Kidney tubule cell (primary cell): ENCODE results near the gene SMOC1.

Source experiments
- DNase-seq: peaks from one replicate; pipeline ENCODE4 v3.0.0-alpha.2; 2018; ENCODE audit warnings: low spot score

The SMOC1 gene

GRCh38 chr14:69980457-69981425 lies 101.5 kb downstream of the SMOC1 start:
- DNase-seq, result peak; percentile 33

- no peak for DNase-seq
These were observed 103.1 kb downstream of the SMOC1 start for GRCh38 chr14:69982220-69982839.

- no peak for DNase-seq
These were observed 103.7 kb downstream of the SMOC1 start for GRCh38 chr14:69982886-69983285.

GRCh38 chr14:69983317-69983716 lies 104.1 kb downstream of the SMOC1 start:
- DNase-seq, result no peak

- DNase-seq, result no peak
These were observed 106.2 kb downstream of the SMOC1 start for GRCh38 chr14:69985463-69985862.

GRCh38 chr14:69986336-69986735 lies 107.1 kb downstream of the SMOC1 start:
- no peak for DNase-seq

- DNase-seq, result no peak
These were observed 108.3 kb downstream of the SMOC1 start for GRCh38 chr14:69987406-69988121.

- no peak for DNase-seq
These were observed 109.8 kb downstream of the SMOC1 start for GRCh38 chr14:69988979-69989378.

- DNase-seq, result no peak
These were observed 110.4 kb downstream of the SMOC1 start for GRCh38 chr14:69989622-69990021.

GRCh38 chr14:69990323-69990722 lies 111.1 kb downstream of the SMOC1 start:
- no peak for DNase-seq

- no peak for DNase-seq
These were observed 112.2 kb downstream of the SMOC1 start for GRCh38 chr14:69991422-69991821.

GRCh38 chr14:69992564-69992963 lies 113.3 kb downstream of the SMOC1 start:
- no peak for DNase-seq

GRCh38 chr14:69993326-69993725 lies 114.1 kb downstream of the SMOC1 start:
- no peak for DNase-seq

- DNase-seq, result no peak
These were observed 114.8 kb downstream of the SMOC1 start for GRCh38 chr14:69994002-69994401.

- DNase-seq, result peak; percentile 72
These were observed 117.0 kb downstream of the SMOC1 start for GRCh38 chr14:69996216-69996615.

GRCh38 chr14:69997849-69998248 lies 118.6 kb downstream of the SMOC1 start:
- peak; percentile 87 for DNase-seq

- DNase-seq, result peak; percentile 96
These were observed 120.1 kb downstream of the SMOC1 start for GRCh38 chr14:69999261-69999674.

- DNase-seq, result peak; percentile 92
These were observed 121.4 kb downstream of the SMOC1 start for GRCh38 chr14:70000601-70001000.

- no peak for DNase-seq
These were observed 123.6 kb downstream of the SMOC1 start for GRCh38 chr14:70002589-70003346.

- no peak for DNase-seq
These were observed 125.6 kb downstream of the SMOC1 start for GRCh38 chr14:70004791-70005190.

GRCh38 chr14:70005281-70005805 lies 126.1 kb downstream of the SMOC1 start:
- DNase-seq, result no peak

GRCh38 chr14:70006699-70007098 lies 127.5 kb downstream of the SMOC1 start:
- DNase-seq, result no peak
